T-helper 2 cell treated with Interferon-gamma antibody and Interleukin-4, amounts not matched to agents 5 μg/mL and 100 μg/mL, for 36 hours (primary cell): ENCODE results near the gene ZNRD2.

Source experiments
- DNase-seq: peaks from one replicate; pipeline ENCODE4 v3.0.0; 2021; ENCODE audit warnings: low spot score
- H3K27ac Mint-ChIP-seq: one replicate; pipeline ENCODE4 v1.8.0; 2021; ENCODE audit warnings: mild to moderate bottlenecking, mixed read lengths
- H3K27me3 Mint-ChIP-seq: one replicate; pipeline ENCODE4 v1.8.0; 2021; ENCODE audit warnings: low read depth, mixed read lengths
- H3K36me3 Mint-ChIP-seq: one replicate; pipeline ENCODE4 v1.8.0; 2021; ENCODE audit warnings: low read depth, mixed read lengths
- H3K4me1 Mint-ChIP-seq: one replicate; pipeline ENCODE4 v1.8.0; 2021; ENCODE audit warnings: low read depth, mixed read lengths
- H3K4me3 Mint-ChIP-seq: one replicate; pipeline ENCODE4 v1.8.0; 2022; ENCODE audit warnings: mild to moderate bottlenecking, moderate library complexity, mixed read lengths
- H3K9me3 Mint-ChIP-seq: one replicate; pipeline ENCODE4 v1.8.0; 2021; ENCODE audit warnings: mixed read lengths

Gene ZNRD2

DNA sequence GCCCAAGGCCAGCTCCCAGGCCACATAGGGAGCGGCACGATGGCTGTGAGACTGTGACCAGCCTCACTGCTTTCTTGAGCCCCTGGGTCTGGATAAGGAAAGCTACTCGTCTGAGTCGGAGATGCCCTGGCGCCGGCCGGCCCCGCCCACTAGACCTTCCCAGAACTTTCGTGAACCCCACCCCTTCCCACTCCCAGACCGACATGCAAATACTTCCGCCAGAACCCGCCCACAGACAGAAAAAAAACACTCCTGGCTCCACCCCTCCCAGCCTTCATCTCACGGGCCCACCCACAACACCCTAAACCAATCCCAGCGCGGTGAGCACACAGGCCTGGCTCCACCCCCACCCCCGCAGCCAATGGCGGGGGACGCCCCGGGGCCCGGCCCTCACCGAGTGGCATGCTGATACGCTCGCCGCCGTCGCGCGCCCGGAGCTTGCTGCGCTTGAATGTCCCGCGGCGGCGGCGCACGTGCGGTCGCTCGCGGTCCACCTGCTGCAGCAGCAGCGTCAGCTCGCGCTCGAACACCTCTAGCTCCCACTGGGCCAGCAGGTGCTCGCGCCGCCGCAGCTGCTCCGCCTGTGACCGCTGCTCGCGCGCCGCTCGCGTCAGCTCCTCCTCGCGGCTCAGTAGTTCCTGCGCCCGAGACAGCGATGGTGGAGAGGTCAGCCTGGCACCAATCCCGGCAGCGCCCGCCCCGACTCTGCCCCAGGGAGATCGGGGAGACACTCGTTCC is 36.8 kb downstream of the ZNRD2 start:
- H3K36me3 Mint-ChIP-seq = peaks cover 43% of the 10 kb centered on the region
- DNase-seq = no peak
- peaks cover 24% of the 10 kb centered on the region for H3K4me1 Mint-ChIP-seq
- H3K27ac Mint-ChIP-seq = no peak overlapping the region
- H3K4me3 Mint-ChIP-seq = no peak overlapping the region
- H3K27me3 Mint-ChIP-seq = no peaks in the 10 kb centered on the region
- H3K9me3 Mint-ChIP-seq = no peaks in the 10 kb centered on the region

DNA sequence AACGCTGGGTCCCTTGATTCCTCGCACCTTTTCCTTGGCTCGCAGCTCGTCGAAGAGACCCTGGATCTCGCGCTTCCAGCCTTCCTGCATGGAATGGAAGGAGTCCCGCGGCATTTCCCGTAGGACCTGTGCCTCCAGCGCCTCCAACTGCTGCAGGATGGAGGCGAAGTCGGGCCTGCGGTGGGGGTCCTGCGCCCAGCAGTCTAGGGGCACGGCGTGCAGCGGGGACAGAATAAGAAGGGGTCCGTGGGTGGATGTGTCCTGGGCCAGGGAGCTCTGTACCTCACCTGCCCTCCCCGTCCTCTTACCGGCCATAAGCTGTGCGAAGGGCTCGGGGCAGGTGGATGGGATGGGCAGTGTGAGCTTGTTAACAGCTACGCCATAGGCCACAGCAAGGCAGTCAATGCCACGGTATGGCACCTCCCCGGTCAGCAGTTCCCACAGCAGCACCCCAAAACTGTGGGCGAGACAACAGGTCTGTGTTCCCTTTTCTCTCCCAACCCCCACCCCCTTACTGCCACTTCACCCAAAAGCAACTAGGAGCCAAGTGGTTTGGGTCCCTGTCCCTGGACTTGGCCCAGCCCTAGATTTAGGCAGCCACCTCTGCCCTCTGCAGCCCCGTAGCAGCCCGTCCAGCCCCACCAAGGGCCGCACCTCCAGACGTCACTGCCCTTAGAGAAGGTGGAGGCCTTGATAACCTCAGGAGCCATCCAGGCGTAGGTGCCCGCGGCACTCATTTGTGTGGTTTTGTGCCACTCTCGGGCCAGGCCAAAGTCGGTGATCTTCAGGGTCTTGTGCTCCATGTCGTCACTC is 37.5 kb downstream of the ZNRD2 start:
- Mint-ChIP-seq H3K27ac (no peak overlapping the region), H3K27me3 (no peaks in the 10 kb centered on the region), H3K4me3 (no peak overlapping the region), H3K9me3 (no peaks in the 10 kb centered on the region), H3K36me3 (peaks cover 47% of the 10 kb centered on the region), H3K4me1 (peaks cover 30% of the 10 kb centered on the region)
- DNase-seq = no peak

DNA sequence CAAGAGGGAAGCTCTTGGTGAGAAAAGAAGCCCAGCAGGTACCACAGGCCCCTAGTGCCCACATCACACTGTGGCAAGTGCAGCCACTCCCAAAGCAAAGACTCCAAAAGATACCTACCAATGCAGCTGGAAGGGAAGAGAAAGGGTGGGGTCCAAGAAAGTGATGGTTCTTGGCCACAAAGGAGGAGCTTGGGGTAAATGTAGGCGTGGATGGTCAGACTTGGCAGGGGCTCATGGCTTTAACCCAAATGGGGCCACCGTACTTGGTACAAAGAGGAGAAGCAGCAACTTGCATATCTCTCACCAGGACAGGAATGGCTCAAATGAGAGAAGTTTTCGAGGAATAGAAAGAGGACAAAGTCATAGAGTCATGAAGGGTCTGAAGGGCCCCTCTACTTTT is 39.0 kb downstream of the ZNRD2 start:
- H3K4me1 Mint-ChIP-seq = peaks cover 30% of the 10 kb centered on the region
- H3K27me3 Mint-ChIP-seq = no peaks in the 10 kb centered on the region
- no peaks in the 10 kb centered on the region for H3K9me3 Mint-ChIP-seq
- H3K4me3 Mint-ChIP-seq = peak overlapping the region; percentile 12
- peak overlapping the region; percentile 69 for H3K27ac Mint-ChIP-seq
- no peak for DNase-seq
- H3K36me3 Mint-ChIP-seq = peaks cover 42% of the 10 kb centered on the region

DNA sequence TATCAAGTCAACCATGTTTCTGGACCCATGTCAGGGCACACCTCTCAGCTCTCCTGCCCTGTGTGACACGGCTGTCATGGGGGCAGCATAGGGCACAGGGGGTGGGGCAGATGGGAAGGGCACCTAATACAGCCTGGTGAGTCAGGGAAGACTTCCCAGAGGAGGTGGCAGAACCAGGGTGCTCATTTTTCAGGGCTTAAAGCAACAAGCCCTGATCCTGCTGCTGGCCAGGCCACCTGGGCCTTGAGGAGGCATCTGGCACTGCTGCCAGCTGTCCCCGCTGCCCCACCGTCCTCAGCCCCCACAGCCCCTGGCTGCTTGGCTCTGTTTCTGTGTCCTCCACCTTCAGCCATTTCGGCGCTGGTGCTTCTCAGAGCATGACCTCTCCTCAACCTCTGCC is 39.4 kb downstream of the ZNRD2 start:
- Mint-ChIP-seq H3K4me3 (peak overlapping the region; percentile 11), H3K4me1 (peaks cover 30% of the 10 kb centered on the region), H3K36me3 (peaks cover 40% of the 10 kb centered on the region), H3K9me3 (no peaks in the 10 kb centered on the region), H3K27me3 (no peaks in the 10 kb centered on the region), H3K27ac (peak overlapping the region; percentile 69)
- no peak for DNase-seq

DNA sequence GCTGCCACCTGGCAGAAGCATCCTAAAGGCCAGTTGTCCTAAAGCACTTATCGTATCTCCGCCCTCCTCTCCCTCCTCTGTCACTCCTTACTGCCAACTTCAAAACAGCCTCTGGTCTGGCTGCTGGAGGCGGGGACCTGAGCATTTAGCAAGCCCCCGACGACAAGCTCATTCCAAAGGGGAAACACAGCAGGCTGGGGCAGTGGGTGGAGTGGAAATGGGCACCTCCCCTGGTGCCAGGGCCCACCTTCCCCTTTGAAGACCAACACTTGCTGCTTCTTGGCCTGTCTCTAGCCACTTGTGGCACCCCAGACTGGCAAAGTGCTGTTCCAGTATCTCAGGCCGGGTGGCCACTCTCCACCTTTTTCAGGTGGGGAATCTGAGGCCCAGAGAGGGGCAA is 40.1 kb downstream of the ZNRD2 start:
- Mint-ChIP-seq H3K36me3 (peaks cover 40% of the 10 kb centered on the region), H3K4me1 (peaks cover 30% of the 10 kb centered on the region), H3K27me3 (peaks cover under 1% of the 10 kb centered on the region), H3K4me3 (peak overlapping the region; percentile 41), H3K27ac (peak overlapping the region; percentile 65), H3K9me3 (no peaks in the 10 kb centered on the region)
- no peak for DNase-seq

DNA sequence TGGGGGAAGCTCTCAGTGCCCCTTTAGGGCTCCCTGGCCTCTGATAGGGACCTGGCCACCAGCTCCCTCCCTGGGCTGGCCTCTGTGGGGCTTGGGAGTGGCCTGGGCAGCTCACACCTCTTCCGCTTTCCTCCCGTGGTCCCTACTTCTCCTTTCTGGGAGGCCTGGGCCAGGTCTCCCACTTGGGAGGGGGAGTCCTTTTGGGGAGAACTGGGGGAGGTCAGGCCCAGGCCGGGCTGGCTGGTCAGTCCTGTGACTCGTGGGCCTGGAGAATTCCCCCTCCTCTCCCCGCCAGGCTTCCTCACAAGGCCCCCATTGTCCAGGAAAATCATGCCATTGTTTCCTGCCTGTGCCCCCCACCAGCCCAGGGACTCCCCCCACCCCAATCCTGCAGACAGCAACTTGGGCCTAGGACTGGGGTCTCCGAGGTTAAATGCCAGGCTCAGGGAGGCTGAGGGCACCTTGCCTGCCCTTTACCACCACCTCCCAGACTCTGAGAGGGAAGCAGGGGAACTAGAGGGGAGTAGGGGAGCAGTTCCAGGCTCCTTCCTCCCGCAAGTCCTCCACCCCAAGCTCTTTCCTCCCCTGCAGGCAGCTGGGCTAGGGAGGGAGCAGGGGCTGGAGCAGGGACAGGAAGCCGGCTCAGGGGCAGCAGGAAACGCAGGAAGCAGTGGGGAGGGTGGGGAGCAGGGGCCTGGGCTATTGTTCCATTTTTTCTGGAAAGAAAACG is 40.9 kb downstream of the ZNRD2 start:
- DNase-seq = no peak
- Mint-ChIP-seq H3K4me1 (peaks cover 30% of the 10 kb centered on the region), H3K27me3 (peaks cover 3% of the 10 kb centered on the region), H3K9me3 (no peaks in the 10 kb centered on the region), H3K4me3 (peak overlapping the region; percentile 91), H3K27ac (peak overlapping the region; percentile 77), H3K36me3 (peaks cover 35% of the 10 kb centered on the region)

DNA sequence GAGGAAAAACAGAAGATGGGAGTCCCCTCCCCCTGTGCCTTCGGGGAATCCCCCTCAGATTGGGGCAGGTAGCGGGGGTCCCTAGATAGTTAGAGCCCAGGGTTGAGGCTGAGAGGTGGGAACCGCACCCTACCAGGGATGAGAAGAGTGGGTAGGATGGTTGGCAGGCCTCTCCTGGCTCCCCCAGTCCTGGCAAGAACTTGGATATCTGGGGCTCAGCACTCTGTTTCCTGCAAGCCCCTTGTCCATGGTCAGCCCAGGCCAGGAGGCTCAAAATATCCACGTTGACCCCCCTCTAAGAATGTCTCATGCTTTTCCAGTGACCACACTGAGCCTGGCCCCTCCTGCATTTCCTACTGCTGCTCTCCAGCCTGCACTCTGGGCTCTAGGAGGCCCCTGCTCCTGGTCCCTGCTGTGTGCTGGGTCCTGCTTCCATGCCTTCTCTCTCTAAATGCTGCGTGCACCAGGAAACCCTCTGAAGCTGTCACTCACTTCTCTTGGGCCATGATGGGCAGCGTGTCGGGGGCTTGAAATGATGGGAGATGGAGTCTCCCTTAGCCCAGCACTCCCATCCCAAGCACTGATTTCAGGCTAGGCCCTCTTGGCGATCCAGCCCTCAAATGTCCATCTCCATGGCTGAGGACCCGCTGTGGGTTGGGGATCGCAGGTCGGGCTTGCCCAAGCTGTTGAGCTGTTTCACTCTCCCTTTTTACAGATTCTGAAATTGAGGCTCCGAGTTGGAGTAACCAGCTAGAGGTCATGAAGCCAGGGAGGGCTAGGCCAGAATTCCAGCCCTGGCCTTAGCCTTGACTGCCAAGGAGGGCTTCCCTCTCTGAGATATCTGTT is 41.7 kb downstream of the ZNRD2 start:
- DNase-seq = no peak
- Mint-ChIP-seq H3K9me3 (no peaks in the 10 kb centered on the region), H3K4me3 (peak overlapping the region; percentile 91), H3K27ac (peak overlapping the region; percentile 93), H3K27me3 (peaks cover 3% of the 10 kb centered on the region), H3K4me1 (peaks cover 37% of the 10 kb centered on the region), H3K36me3 (peaks cover 35% of the 10 kb centered on the region)

DNA sequence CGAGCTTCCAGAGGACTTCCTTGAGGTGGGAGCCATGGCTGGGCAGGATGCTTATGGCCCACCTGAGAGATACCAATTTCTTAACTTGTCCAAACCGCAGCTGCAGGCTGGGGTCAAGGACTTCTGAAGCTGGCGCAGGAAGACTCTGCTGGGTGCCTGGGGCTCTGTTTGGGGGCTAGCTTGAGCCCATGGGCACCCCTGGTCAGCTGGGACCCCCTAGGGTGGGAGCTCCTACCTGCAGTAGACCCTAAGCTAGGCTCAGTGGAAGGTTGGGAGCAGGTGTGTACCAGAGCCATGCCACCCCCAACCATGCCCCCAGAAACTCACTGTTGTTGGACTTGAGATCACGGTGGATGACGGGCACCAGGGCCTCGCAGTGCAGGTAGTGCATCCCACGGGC is 42.4 kb downstream of the ZNRD2 start:
- Mint-ChIP-seq H3K4me1 (peaks cover 38% of the 10 kb centered on the region), H3K4me3 (peak overlapping the region; percentile 91), H3K9me3 (no peaks in the 10 kb centered on the region), H3K27me3 (peaks cover 3% of the 10 kb centered on the region), H3K36me3 (peaks cover 39% of the 10 kb centered on the region), H3K27ac (peak overlapping the region; percentile 93)
- DNase-seq = no peak

DNA sequence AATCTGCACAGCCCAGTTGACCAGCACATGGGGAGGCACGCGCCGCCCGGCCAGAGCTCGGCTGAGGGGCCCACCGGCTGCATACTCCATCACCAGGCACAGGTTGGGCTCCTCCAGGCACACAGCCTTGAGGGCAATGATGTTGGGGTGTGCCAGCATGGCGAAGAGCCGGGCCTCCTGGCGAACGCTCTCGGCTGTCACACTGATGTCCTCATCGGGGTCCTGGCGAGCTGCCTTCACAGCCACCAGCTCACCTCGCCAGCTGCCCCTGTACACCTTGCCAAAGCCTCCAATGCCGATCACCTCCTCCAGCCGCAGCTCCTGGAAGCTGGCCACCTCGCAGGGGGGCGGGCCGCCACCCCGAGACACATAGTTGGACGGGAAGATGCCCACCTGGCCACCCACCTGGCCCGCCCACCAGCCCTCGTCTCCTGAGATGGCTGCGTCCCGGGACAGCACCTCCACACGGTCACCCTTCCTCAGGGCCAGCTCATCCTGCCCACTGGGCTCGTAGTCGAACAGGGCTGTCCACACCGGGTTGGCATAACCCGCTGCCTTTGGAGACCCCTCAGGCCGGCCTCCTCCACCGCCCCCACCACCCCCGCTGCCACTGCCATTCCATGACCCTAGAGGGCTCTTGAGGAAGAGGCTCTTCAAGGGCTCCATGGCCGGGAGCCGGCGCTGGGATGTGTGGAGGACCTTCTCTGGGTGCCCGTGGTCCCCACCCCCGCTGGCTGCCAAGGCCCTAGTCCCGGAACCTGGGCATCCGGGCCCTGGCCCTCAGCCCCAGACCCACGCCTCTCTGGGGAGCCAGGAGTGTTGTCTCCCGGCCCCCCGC is 43.0 kb downstream of the ZNRD2 start:
- peak overlapping the region; percentile 91 for H3K4me3 Mint-ChIP-seq
- peak overlapping the region; percentile 93 for H3K27ac Mint-ChIP-seq
- peaks cover 3% of the 10 kb centered on the region for H3K27me3 Mint-ChIP-seq
- no peaks in the 10 kb centered on the region for H3K9me3 Mint-ChIP-seq
- H3K36me3 Mint-ChIP-seq = peaks cover 35% of the 10 kb centered on the region
- H3K4me1 Mint-ChIP-seq = peaks cover 38% of the 10 kb centered on the region
- no peak for DNase-seq

DNA sequence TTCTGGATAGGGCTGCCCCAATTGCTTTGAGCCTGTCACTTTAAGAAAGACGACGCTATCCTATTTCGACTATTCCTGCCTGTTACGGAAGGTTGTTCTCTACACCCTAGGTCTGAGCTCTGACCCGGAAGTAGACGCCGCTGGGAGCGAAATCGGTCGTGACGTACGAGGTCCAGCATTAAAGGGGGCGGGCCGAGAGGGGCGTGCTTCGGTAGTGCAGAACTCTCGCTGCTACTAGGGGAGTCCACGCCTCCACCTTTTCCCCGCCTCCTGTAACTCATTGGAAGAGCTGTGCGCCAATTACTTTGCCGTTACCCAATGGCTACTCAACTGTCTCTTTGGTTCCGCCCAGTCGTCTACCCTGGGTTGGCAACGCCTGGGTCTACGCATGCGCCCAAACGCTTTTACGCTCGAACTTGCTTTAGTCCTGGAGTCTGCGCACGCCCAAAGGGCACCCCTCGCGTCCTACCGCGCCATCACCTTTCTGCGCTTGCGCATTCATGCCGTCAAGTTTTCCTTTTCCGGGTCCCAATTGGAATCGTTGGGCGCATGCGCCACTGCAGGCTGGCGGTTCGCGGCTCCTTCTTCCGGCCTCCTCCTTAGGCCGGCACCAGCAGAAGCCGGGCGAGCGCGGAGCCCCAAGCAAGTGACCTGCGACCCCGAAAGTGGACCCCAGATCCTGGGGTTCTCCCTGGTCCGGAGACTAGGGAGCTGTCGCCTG is 45.1 kb downstream of the ZNRD2 start, which contains the start of gene PCNX3:
PCNX3 (plus strand) TSS at position 548 of the 721 bp plus-strand sequence. CDS start 536 bp downstream, outside the sequence.
- H3K4me1 Mint-ChIP-seq = peaks cover 24% of the 10 kb centered on the region
- H3K27me3 Mint-ChIP-seq = peaks cover 3% of the 10 kb centered on the region
- no peaks in the 10 kb centered on the region for H3K9me3 Mint-ChIP-seq
- peak within 1 kb of the TSS; percentile 94 for H3K4me3 Mint-ChIP-seq
- peaks cover 31% of the 10 kb centered on the region for H3K36me3 Mint-ChIP-seq
- peak; percentile 100 for DNase-seq
- H3K27ac Mint-ChIP-seq = peak within 1 kb of the TSS; percentile 95

DNA sequence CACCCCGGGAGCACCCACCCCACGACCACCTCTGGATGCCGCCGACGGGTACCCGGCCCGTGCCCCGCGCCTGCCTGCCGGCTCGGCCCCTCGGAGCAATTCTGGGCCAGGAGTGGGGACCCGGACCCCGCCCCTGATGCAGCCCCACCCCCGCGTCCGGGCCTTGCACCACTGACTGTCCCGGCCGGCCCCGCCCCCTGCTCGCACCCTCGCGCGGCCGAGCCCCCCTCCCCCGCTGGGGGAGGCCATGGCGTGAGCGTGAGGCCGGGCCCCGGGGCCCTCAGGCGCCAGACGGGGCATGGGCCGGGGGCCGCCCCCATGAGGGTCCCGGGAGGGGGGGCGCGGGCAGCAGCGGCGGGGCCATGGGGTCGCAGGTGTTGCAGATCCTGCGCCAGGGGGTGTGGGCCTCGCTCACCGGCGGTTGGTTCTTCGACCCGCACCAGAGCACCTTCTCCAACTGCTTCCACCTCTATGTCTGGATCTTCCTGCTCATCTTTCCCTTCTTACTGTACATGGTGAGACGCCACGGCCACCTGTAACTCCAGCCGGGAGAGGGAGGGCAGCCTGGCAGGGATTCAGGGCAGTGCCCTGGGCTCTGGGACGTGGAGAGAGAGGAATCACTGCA is 45.8 kb downstream of the ZNRD2 start:
- H3K36me3 Mint-ChIP-seq = peaks cover 29% of the 10 kb centered on the region
- H3K4me1 Mint-ChIP-seq = peaks cover 19% of the 10 kb centered on the region
- H3K27me3 Mint-ChIP-seq = peaks cover 3% of the 10 kb centered on the region
- H3K4me3 Mint-ChIP-seq = peak overlapping the region; percentile 94
- peak overlapping the region; percentile 95 for H3K27ac Mint-ChIP-seq
- H3K9me3 Mint-ChIP-seq = no peaks in the 10 kb centered on the region
- DNase-seq = no peak

DNA sequence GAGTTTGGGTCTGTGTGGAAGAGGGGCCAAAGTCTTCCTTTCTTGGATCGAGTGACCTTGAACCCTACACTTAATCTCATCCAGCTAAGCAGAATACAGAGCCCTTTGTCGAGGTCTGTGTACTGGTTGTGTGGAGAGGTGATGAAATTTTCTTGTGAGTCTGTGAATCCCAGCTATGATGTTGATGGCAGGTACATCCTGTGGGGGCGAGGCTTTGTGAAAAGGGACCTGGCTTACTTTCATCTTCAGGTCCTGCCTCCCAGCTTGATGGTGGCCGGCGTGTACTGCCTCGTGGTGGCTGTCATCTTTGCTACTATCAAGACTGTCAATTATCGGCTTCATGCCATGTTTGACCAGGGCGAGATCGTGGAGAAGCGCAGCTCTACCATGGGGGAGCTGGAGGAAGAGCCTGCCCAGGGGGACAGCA is 46.3 kb downstream of the ZNRD2 start:
- H3K9me3 Mint-ChIP-seq = no peaks in the 10 kb centered on the region
- peak overlapping the region; percentile 94 for H3K27ac Mint-ChIP-seq
- H3K36me3 Mint-ChIP-seq = peaks cover 30% of the 10 kb centered on the region
- peaks cover 3% of the 10 kb centered on the region for H3K27me3 Mint-ChIP-seq
- peaks cover 16% of the 10 kb centered on the region for H3K4me1 Mint-ChIP-seq
- H3K4me3 Mint-ChIP-seq = peak overlapping the region; percentile 94
- DNase-seq = no peak
